ENCODE results near the gene SREBF1. TPM values are rescaled to one million over a fixed set of nuclear protein-coding genes. Genes with fewer than 3 reads are reported as not detected.

Gene SREBF1
- total RNA-seq, 1 experiment from 2014 or later, result 298 TPM

DNA sequence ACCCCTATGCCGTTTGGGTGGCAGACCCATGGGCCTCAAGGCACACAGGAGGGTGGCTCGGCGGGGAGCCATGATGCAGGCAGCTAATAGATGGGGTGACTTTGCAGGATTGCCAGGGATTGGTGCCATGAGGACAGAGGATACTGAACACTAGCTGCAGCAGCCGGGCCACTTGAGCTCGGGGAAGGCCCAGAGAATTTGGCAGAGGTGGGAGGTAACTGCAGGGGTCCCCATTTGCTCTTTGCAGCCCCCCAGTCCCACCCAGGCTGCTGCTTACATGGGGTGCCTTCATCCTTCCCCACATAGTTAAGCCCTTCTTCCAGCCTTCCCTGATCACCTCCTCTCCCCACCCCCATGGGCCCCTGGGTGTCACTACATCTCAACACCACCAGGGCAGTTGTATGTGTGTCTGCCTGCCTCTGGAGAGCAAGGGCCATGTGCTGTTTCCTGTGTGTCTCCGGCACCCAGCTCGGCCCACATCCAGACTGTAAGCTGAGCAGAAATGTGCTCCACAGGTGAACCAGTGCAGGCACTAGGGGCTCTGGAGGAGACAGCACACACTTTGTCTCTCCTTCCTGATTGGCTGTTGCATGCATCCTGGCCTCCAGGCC is 52.0 kb downstream of the SREBF1 start:
- Histone ChIP-seq H4K20me1 (ENCODE audit: insufficient read depth) (no peaks in the 10 kb centered on the region; the same call in 1 of the 2 replicates), H3K4me2 (ENCODE audit: low read length) (peak overlapping the region; percentile 91), H3K36me3 (ENCODE audit: control insufficient read depth in 1 of 2, insufficient read depth in 2 of 2, low read length in 2 of 2) (no peaks in the 10 kb centered on the region), H3K4me1 (ENCODE audit: control insufficient read depth in 1 of 2, insufficient read depth in 2 of 2, low read length in 2 of 2) (peaks cover 48 to 64% of the 10 kb centered on the region in 2 experiments), H3K27ac (ENCODE audit: low read depth, low read length) (peak overlapping the region; percentile 19; the same call in 1 of the 2 replicates), H3K9me3 (ENCODE audit: control insufficient read depth in 1 of 2, insufficient read depth in 1 of 2, low read depth in 1 of 2, low read length in 2 of 2) (no peaks in the 10 kb centered on the region), H3K9me2 (ENCODE audit: insufficient read depth) (no peaks in the 10 kb centered on the region), H2AFZ (ENCODE audit: low read depth, low read length, poor library complexity, severe bottlenecking) (no peak overlapping the region), H3K79me2 (ENCODE audit: insufficient read depth, low read length) (peaks cover 37% of the 10 kb centered on the region), H3K4me3 (replicated peaks in 1 of 2; ENCODE audit: low read depth in 1 of 2, low read length in 2 of 2) (no peak overlapping the region), H3K9ac (ENCODE audit: low read length) (peak overlapping the region; percentile 26), H3K27me3 (ENCODE audit: insufficient read depth, low read length) (no peaks in the 10 kb centered on the region)
- POLR2A ChIA-PET, result interaction anchor here (0.6 kb wide), 1 partner anchor 24 kb away, joined by 4 read pairs; no protein-coding TSS in a partner anchor
- CTCF ChIA-PET, result no interaction called here
- no peak for DNase-seq (ENCODE audit: low read depth, low spot score)
- peak; percentile 47 for ATAC-seq
- intact Hi-C loops (cut with micrococcal nuclease), result loop anchor here (10.0 kb wide), 1 partner anchor 100 kb away; the partner anchor contains the start of gene RAI1
- TF ChIP-seq, protein P1, sequence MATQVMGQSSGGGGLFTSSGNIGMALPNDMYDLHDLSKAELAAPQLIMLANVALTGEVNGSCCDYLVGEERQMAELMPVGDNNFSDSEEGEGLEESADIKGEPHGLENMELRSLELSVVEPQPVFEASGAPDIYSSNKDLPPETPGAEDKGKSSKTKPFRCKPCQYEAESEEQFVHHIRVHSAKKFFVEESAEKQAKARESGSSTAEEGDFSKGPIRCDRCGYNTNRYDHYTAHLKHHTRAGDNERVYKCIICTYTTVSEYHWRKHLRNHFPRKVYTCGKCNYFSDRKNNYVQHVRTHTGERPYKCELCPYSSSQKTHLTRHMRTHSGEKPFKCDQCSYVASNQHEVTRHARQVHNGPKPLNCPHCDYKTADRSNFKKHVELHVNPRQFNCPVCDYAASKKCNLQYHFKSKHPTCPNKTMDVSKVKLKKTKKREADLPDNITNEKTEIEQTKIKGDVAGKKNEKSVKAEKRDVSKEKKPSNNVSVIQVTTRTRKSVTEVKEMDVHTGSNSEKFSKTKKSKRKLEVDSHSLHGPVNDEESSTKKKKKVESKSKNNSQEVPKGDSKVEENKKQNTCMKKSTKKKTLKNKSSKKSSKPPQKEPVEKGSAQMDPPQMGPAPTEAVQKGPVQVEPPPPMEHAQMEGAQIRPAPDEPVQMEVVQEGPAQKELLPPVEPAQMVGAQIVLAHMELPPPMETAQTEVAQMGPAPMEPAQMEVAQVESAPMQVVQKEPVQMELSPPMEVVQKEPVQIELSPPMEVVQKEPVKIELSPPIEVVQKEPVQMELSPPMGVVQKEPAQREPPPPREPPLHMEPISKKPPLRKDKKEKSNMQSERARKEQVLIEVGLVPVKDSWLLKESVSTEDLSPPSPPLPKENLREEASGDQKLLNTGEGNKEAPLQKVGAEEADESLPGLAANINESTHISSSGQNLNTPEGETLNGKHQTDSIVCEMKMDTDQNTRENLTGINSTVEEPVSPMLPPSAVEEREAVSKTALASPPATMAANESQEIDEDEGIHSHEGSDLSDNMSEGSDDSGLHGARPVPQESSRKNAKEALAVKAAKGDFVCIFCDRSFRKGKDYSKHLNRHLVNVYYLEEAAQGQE (IDR thresholded peaks at IDR 0.05; ENCODE audit: low read depth), result no peak
- peak in 2 of 3 experiments; percentile 37 to 47; a peak in 3 of 6 replicates for TF ChIP-seq CTCF (IDR thresholded peaks at IDR 0.05 in 2 of 3, conservative IDR thresholded peaks at IDR 0.05 in 1 of 3; ENCODE audit: borderline replicate concordance in 1 of 3, insufficient read depth in 1 of 3, low read depth in 2 of 3, low read length in 2 of 3)
- RAD21 ChIA-PET (ENCODE audit: low non-redundant PET in 1 of 2, low total read pairs in 2 of 2, uncharacterized antibody in 2 of 2, unreplicated experiment in 2 of 2), result no interaction called here
- no TSS peak for BruUV-seq (replicated peaks)

Measured in HCT116 (cell line).